Stomach (tissue), 9 donors: ENCODE data around the gene TDRD12. TPM values are rescaled to one million over a fixed set of nuclear protein-coding genes. Genes with fewer than 3 reads are reported as not detected.

Source experiments
- DNase-seq, 2 donors: peaks; one replicate each; pipeline versions ENCODE4 v3.0.0 to v3.0.0-alpha.2; 2013 to 2019
- H3K27ac ChIP-seq, 5 donors: fragments of 200-600 bp in 4 of 5; sonication (generic) in 4 of 5; one replicate each; pipeline ENCODE4 v1.5.1; 2013 to 2019; ENCODE audit warnings: mild to moderate bottlenecking in 1 of 5, moderate library complexity in 1 of 5
- H3K27me3 ChIP-seq, 3 donors: fragments of 200-600 bp; sonication (generic); one replicate each; pipeline ENCODE4 v1.5.1; 2017 to 2019; ENCODE audit warnings: mixed run types in 1 of 3
- H3K36me3 ChIP-seq, 4 donors: fragments of 200-600 bp; sonication (generic); 1 replicate in 3 of 4; 2 replicates in 1 of 4; pipeline ENCODE4 v1.5.1; 2016 to 2019
- H3K4me1 ChIP-seq, 4 donors: fragments of 200-600 bp; sonication (generic); one replicate each; pipeline ENCODE4 v1.5.1; 2016 to 2019
- H3K4me3 ChIP-seq, 4 donors: fragments of 200-600 bp; sonication (generic) in 3 of 4; one replicate each; pipeline ENCODE4 v1.5.1; 2016 to 2019; ENCODE audit warnings: mild to moderate bottlenecking in 1 of 4
- H3K9me3 ChIP-seq, 4 donors: fragments of 200-600 bp; sonication (generic); one replicate each; pipeline ENCODE4 v1.5.1; 2016 to 2019
- CTCF ChIP-seq, 7 experiments: fragments of 450-650 bp in 4 of 7; fragments of 200-600 bp in 3 of 7; sonication (generic) in 3 of 7; IDR thresholded peaks; one replicate each; pipeline ENCODE4 v1.5.1; 2016 to 2019; ENCODE audit warnings: antibody characterized with exemption in 7 of 7, control low read depth in 2 of 7, mild to moderate bottlenecking in 1 of 7
- EP300 ChIP-seq: sonication (generic); formaldehyde crosslinking; IDR thresholded peaks from one replicate; pipeline ENCODE4 v1.6.1; 2017; ENCODE audit warnings: antibody characterized with exemption
- POLR2A ChIP-seq, 4 donors: fragments of 450-650 bp; IDR thresholded peaks; one replicate each; pipeline ENCODE4 v1.6.1; 2016; ENCODE audit warnings: antibody characterized with exemption in 4 of 4, control low read depth in 2 of 4, mild to moderate bottlenecking in 1 of 4, moderate library complexity in 1 of 4
- POLR2AphosphoS5 ChIP-seq, 3 donors: sonication (generic); formaldehyde crosslinking; IDR thresholded peaks; one replicate each; pipeline ENCODE4 v1.6.1; 2016; ENCODE audit warnings: antibody characterized with exemption in 3 of 3
- WGBS, 5 donors: extraction: QIAGEN DNeasy Blood & Tissue Kit in 3 of 5; methylation state at CpG; one replicate each; pipeline versions ENCODE4 v1.1.5 to v1.1.7; 2013 to 2018; 5-methylcytosine and 5-hydroxymethylcytosine counted together
- intact Hi-C: fragments of 100-400 bp; cut with DNase I; formaldehyde crosslinking; loops from one replicate; pipeline ENCODE4 v1.15.1; 2023; ENCODE audit warnings: low total_unique reads
- polyA plus RNA-seq, 3 donors: library from polyadenylated mRNA; stranded (reverse); fragments of 200-250 nt; gene quantifications; one replicate each; pipeline ENCODE4 v1.2.3, GENCODE V29; 2013
- total RNA-seq, 5 donors: library from RNA; depleted of rRNA; stranded (reverse); fragments of >200 nt; gene quantifications; one replicate each; pipeline versions ENCODE4 v1.1.0 to v1.2.3, GENCODE V29; 2014 to 2016
- donor health status: healthy with polysubstance abuse.
- donor health status: Bipolar disorder and iron deficiency.
- donor health status: healthy.

The TDRD12 gene
- total and polyA plus RNA-seq, 8 donors, result 0.03 to 0.73 TPM; not detected in 6

GRCh38 chr19:32861596-32861995, 142.0 kb downstream of the TDRD12 start:
- TF ChIP-seq POLR2AphosphoS5 (IDR thresholded peaks at IDR 0.05) (no peak), POLR2A (IDR thresholded peaks at IDR 0.05) (no peak), EP300 (no peak), CTCF (IDR thresholded peaks at IDR 0.05) (no peak)
- intact Hi-C loops, result no loop called here
- H3K4me3 ChIP-seq, result no peak overlapping the region
- peaks cover 0 to 10% (median 0%) of the 10 kb centered on the region in 4 donors for H3K36me3 ChIP-seq
- 92 to 97% (median 94%) methylated on average over 3 of the region's 3 CpGs for WGBS, 5 donors
- no peak overlapping the region for H3K27ac ChIP-seq
- no peaks in the 10 kb centered on the region for H3K9me3 ChIP-seq
- no peaks in the 10 kb centered on the region for H3K4me1 ChIP-seq
- no peak for DNase-seq
- H3K27me3 ChIP-seq, result peaks cover 0 to 6% (median 0%) of the 10 kb centered on the region in 3 donors

GRCh38 chr19:32862173-32862572, 142.6 kb downstream of the TDRD12 start:
- no peak for TF ChIP-seq CTCF (IDR thresholded peaks at IDR 0.05)
- no peak for TF ChIP-seq POLR2A (IDR thresholded peaks at IDR 0.05)
- no peak for TF ChIP-seq POLR2AphosphoS5 (IDR thresholded peaks at IDR 0.05)
- no peak for TF ChIP-seq EP300
- 82 to 92% (median 89%) methylated on average over 19 of the region's 19 CpGs for WGBS, 5 donors

GRCh38 chr19:32862741-32863140, 143.2 kb downstream of the TDRD12 start:
- TF ChIP-seq EP300, result no peak
- no peak for TF ChIP-seq CTCF (IDR thresholded peaks at IDR 0.05)
- no peak for TF ChIP-seq POLR2AphosphoS5 (IDR thresholded peaks at IDR 0.05)
- no peak for TF ChIP-seq POLR2A (IDR thresholded peaks at IDR 0.05)
- Histone ChIP-seq H3K36me3 (peaks cover 0 to 1% (median 0%) of the 10 kb centered on the region in 4 donors), H3K27me3 (peaks cover 0 to 6% (median 0%) of the 10 kb centered on the region in 3 donors), H3K4me1 (no peaks in the 10 kb centered on the region), H3K9me3 (no peaks in the 10 kb centered on the region), H3K27ac (no peak overlapping the region), H3K4me3 (no peak overlapping the region)
- 91 to 96% (median 93%) methylated on average over 14 of the region's 14 CpGs for WGBS, 5 donors
- intact Hi-C loops, result no loop called here
- no peak for DNase-seq

More at GRCh38 chr19:32862173-32862572, 142.6 kb downstream of the TDRD12 start:
- Histone ChIP-seq H3K36me3 (peaks cover 0 to 7% (median 0%) of the 10 kb centered on the region in 4 donors), H3K9me3 (no peaks in the 10 kb centered on the region), H3K4me3 (no peak overlapping the region), H3K27ac (no peak overlapping the region), H3K4me1 (no peaks in the 10 kb centered on the region), H3K27me3 (peaks cover 0 to 6% (median 0%) of the 10 kb centered on the region in 3 donors)
- no peak for DNase-seq
- intact Hi-C loops, result no loop called here

GRCh38 chr19:32863301-32863700, 143.7 kb downstream of the TDRD12 start:
- Histone ChIP-seq H3K27ac (no peak overlapping the region), H3K27me3 (peaks cover 0 to 6% (median 0%) of the 10 kb centered on the region in 3 donors), H3K4me1 (no peaks in the 10 kb centered on the region), H3K36me3 (no peaks in the 10 kb centered on the region), H3K4me3 (no peak overlapping the region), H3K9me3 (no peaks in the 10 kb centered on the region)
- 85 to 97% (median 95%) methylated on average over 8 of the region's 8 CpGs for WGBS, 5 donors
- TF ChIP-seq POLR2AphosphoS5 (IDR thresholded peaks at IDR 0.05), result no peak
- no peak for TF ChIP-seq POLR2A (IDR thresholded peaks at IDR 0.05)
- TF ChIP-seq EP300, result no peak
- no peak for TF ChIP-seq CTCF (IDR thresholded peaks at IDR 0.05)
- intact Hi-C loops, result no loop called here
- no peak for DNase-seq
